Ovary (tissue), 9 donors: ENCODE results near the gene CCDC178. TPM values are rescaled to one million over a fixed set of nuclear protein-coding genes. Genes with fewer than 3 reads are reported as not detected.

Source experiments
- DNase-seq, 5 donors: peaks; one replicate each; pipeline ENCODE4 v3.0.0-alpha.2; 2019 to 2020
- H3K27ac ChIP-seq, 2 donors: fragments of 200-600 bp; one replicate each; pipeline versions ENCODE4 v1.5.1 to v1.8.0; 2019 to 2022
- H3K27me3 ChIP-seq: fragments of 200-600 bp; one replicate; pipeline ENCODE4 v1.8.0; 2022
- H3K36me3 ChIP-seq: fragments of 200-600 bp; sonication (generic); one replicate; pipeline ENCODE4 v1.5.1; 2019
- H3K4me1 ChIP-seq: one replicate; pipeline ENCODE4 v1.8.1; 2013; ENCODE audit warnings: mild to moderate bottlenecking, moderate library complexity; ENCODE audit not compliant: insufficient read depth
- H3K4me3 ChIP-seq: fragments of 200-600 bp; sonication (generic); one replicate; pipeline ENCODE4 v1.5.1; 2017
- H3K9me3 ChIP-seq, 2 donors: fragments of 200-600 bp in 1 of 2; sonication (generic) in 1 of 2; one replicate each; pipeline versions ENCODE4 v1.5.1 to v1.8.1; 2013 to 2019; ENCODE audit warnings: mild to moderate bottlenecking in 1 of 2, moderate library complexity in 1 of 2
- EP300 ChIP-seq: sonication (generic); formaldehyde crosslinking; IDR thresholded peaks from one replicate; pipeline ENCODE4 v1.6.1; 2017; ENCODE audit warnings: antibody characterized with exemption
- POLR2A ChIP-seq: fragments of 450-650 bp; IDR thresholded peaks from one replicate; pipeline ENCODE4 v1.6.1; 2017; ENCODE audit warnings: antibody characterized with exemption, mild to moderate bottlenecking, moderate library complexity
- WGBS, 3 donors: extraction: QIAGEN DNeasy Blood & Tissue Kit in 1 of 3; methylation state at CpG; one replicate each; pipeline versions ENCODE4 v1.1.5 to v1.1.7; 2013 to 2017; 5-methylcytosine and 5-hydroxymethylcytosine counted together
- intact Hi-C, 4 donors: fragments of 100-400 bp; cut with DNase I; formaldehyde crosslinking; loops; one replicate each; pipeline versions ENCODE4 v1.11.0 to v1.15.1; 2022 to 2023
- polyA plus RNA-seq, 2 donors: library from polyadenylated mRNA; stranded (reverse); fragments of 200-250 nt in 1 of 2; fragments of 350-450 nt in 1 of 2; fragmentation: Illumina TruSeq in 1 of 2; extraction: RNeasy Lipid Tissue Mini Kit (QIAGEN cat#74804) in 1 of 2; gene quantifications; one replicate each; pipeline ENCODE4 v1.2.3, GENCODE V29; 2013 to 2014
- total RNA-seq, 7 donors: library from RNA; depleted of rRNA in 2 of 7; stranded (reverse); fragments of >200 nt in 2 of 7; fragmentation: NEBNext Ultra II Directional in 3 of 7; extraction: Animal tissue kit (Norgen Biotek cat#: 25700) in 3 of 7; gene quantifications; one replicate each; pipeline versions ENCODE4 v1.1.0 to v1.2.4, GENCODE V29; 2016 to 2023
- TF ChIP-seq, protein P1 (sequence below), 3 donors: fragments of 450-650 bp in 2 of 3; fragments of 200-600 bp in 1 of 3; IDR thresholded peaks; one replicate each; pipeline versions ENCODE4 v1.5.1 to v1.8.0; 2016 to 2022; ENCODE audit warnings: antibody characterized with exemption in 3 of 3, mild to moderate bottlenecking in 1 of 3
- donor health status: DM: no; HTN: no; CAD: no; lungs with moderate emphysema.
- donor health status: DM: no; HTN: no; CAD: no.
- donor health status: Bipolar disorder and iron deficiency.
- donor health status: DM: yes; HTN: yes; CAD: no.
- donor health status: DM: no; HTN: no; CAD: no.
- donor health status: DM: yes; HTN: yes; CAD: no.

CCDC178 gene
- total and polyA plus RNA-seq, 9 donors: 2.4 to 11.8 (median 5.1) TPM

DNA sequence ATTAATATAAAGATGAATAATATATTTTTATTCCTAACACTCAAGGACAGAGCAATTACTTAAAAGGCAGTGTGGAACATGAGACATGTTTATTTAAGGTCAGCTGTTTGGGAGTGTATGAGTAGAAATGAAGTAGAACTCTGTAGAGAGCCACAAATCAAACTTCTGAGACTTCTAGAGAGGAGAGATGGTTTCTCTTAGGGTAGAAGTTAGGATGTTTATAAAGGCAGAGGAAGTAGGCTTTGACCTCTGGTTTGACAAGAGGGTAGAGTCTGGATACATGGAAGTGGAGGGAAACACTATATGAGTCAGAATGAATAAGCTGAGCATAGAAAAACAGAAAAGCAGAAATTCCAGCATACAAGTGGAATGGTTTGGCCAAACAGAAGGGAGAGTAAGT, 405.6 kb downstream of the CCDC178 start:
- intact Hi-C loops: no loop called here
- Histone ChIP-seq H3K4me1 (no peaks in the 10 kb centered on the region), H3K27me3 (no peaks in the 10 kb centered on the region), H3K36me3 (no peaks in the 10 kb centered on the region), H3K27ac (no peak overlapping the region), H3K9me3 (no peaks in the 10 kb centered on the region), H3K4me3 (no peak overlapping the region)
- no peak for DNase-seq
- no peak for TF ChIP-seq EP300
- TF ChIP-seq, protein P1, sequence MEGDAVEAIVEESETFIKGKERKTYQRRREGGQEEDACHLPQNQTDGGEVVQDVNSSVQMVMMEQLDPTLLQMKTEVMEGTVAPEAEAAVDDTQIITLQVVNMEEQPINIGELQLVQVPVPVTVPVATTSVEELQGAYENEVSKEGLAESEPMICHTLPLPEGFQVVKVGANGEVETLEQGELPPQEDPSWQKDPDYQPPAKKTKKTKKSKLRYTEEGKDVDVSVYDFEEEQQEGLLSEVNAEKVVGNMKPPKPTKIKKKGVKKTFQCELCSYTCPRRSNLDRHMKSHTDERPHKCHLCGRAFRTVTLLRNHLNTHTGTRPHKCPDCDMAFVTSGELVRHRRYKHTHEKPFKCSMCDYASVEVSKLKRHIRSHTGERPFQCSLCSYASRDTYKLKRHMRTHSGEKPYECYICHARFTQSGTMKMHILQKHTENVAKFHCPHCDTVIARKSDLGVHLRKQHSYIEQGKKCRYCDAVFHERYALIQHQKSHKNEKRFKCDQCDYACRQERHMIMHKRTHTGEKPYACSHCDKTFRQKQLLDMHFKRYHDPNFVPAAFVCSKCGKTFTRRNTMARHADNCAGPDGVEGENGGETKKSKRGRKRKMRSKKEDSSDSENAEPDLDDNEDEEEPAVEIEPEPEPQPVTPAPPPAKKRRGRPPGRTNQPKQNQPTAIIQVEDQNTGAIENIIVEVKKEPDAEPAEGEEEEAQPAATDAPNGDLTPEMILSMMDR (IDR thresholded peaks at IDR 0.05): no peak
- no peak for TF ChIP-seq POLR2A

GRCh38 chr18:33034212-33034611, 406.3 kb downstream of the CCDC178 start:
- DNase-seq: no peak
- Histone ChIP-seq H3K27ac (no peak overlapping the region), H3K4me3 (no peak overlapping the region), H3K27me3 (no peaks in the 10 kb centered on the region), H3K36me3 (no peaks in the 10 kb centered on the region), H3K9me3 (no peaks in the 10 kb centered on the region), H3K4me1 (no peaks in the 10 kb centered on the region)
- TF ChIP-seq, protein P1 (IDR thresholded peaks at IDR 0.05): no peak
- TF ChIP-seq EP300: no peak
- TF ChIP-seq POLR2A: no peak
- intact Hi-C loops: no loop called here

DNA sequence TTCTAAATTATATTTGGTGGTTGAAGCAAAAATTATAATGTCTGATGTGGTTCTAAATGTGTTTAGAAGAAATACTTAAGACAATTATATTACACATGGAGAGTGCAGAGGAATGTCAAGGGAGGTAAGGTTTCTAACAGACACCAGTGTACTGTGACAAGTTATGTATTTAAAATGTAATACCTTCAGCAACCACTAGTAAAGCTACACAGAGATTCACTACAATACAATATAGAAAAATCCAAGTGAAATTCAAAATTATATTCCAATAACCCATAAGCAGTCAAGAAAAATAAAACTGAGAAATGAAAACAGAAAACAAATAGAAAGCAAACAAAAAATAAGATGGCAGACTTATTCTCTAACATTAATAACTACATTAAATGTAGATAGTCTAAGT, 418.2 kb downstream of the CCDC178 start:
- H3K4me3 ChIP-seq: no peak overlapping the region
- H3K27me3 ChIP-seq: no peaks in the 10 kb centered on the region
- no peak for TF ChIP-seq EP300
- TF ChIP-seq, protein P1 (IDR thresholded peaks at IDR 0.05): no peak
- TF ChIP-seq POLR2A: no peak
- no peaks in the 10 kb centered on the region for H3K9me3 ChIP-seq
- no peak for DNase-seq
- H3K36me3 ChIP-seq: no peaks in the 10 kb centered on the region
- H3K4me1 ChIP-seq: no peaks in the 10 kb centered on the region
- intact Hi-C loops: no loop called here
- no peak overlapping the region for H3K27ac ChIP-seq

- DNase-seq: no peak
- 56 to 61% (median 57%) methylated on average over 2 of the region's 2 CpGs for WGBS, 3 donors
- no peak for TF ChIP-seq EP300
- TF ChIP-seq, protein P1 (IDR thresholded peaks at IDR 0.05): no peak
- TF ChIP-seq POLR2A: no peak
- no peaks in the 10 kb centered on the region for H3K9me3 ChIP-seq
- no peak overlapping the region for H3K4me3 ChIP-seq
- no peaks in the 10 kb centered on the region for H3K27me3 ChIP-seq
- no peaks in the 10 kb centered on the region for H3K4me1 ChIP-seq
- no peaks in the 10 kb centered on the region for H3K36me3 ChIP-seq
- no peak overlapping the region for H3K27ac ChIP-seq
- intact Hi-C loops: no loop called here
Observed at GRCh38 chr18:33020877-33021276, 419.6 kb downstream of the CCDC178 start.
